H9 (cell line): ENCODE measurements around the gene FLNC. TPM values are rescaled to one million over a fixed set of nuclear protein-coding genes. Genes with fewer than 3 reads are reported as not detected.

Experiments
- DNase-seq: peaks from one replicate; pipeline ENCODE4 v3.0.0-alpha.2; 2017
- H2AFZ ChIP-seq: one replicate; pipeline ENCODE4 v1.6.1; 2013; ENCODE audit warnings: mild to moderate bottlenecking, low read length, control low read depth, moderate library complexity
- H2AK5ac ChIP-seq: 2 replicates; pipeline ENCODE4 v1.6.1; 2013; ENCODE audit warnings: low read length, control low read depth, mixed read lengths; ENCODE audit not compliant: insufficient read length
- H2BK120ac ChIP-seq: one replicate; pipeline ENCODE4 v1.6.1; 2013; ENCODE audit warnings: low read depth, mild to moderate bottlenecking, low read length, control low read depth, inconsistent platforms; ENCODE audit not compliant: poor library complexity, severe bottlenecking
- H2BK12ac ChIP-seq: 2 replicates; pipeline ENCODE4 v1.6.1; 2013; ENCODE audit warnings: low read length, control low read depth, mixed read lengths, low read depth; ENCODE audit not compliant: insufficient read length
- H2BK15ac ChIP-seq: 2 replicates; pipeline ENCODE4 v1.6.1; 2013; ENCODE audit warnings: low read depth, low read length, control low read depth
- H2BK20ac ChIP-seq: one replicate; pipeline ENCODE4 v1.6.1; 2013; ENCODE audit warnings: low read depth, mild to moderate bottlenecking, low read length, control low read depth, inconsistent platforms; ENCODE audit not compliant: poor library complexity, severe bottlenecking
- H2BK5ac ChIP-seq: 2 replicates; pipeline ENCODE4 v1.6.1; 2013; ENCODE audit warnings: low read length, control low read depth, mixed read lengths; ENCODE audit not compliant: insufficient read length
- H3K14ac ChIP-seq: 2 replicates; pipeline ENCODE4 v1.6.1; 2013; ENCODE audit warnings: low read length, control low read depth; ENCODE audit not compliant: insufficient read depth
- H3K18ac ChIP-seq: 2 replicates; pipeline ENCODE4 v1.6.1; 2013; ENCODE audit warnings: low read depth, mild to moderate bottlenecking, mixed read lengths, low read length, control low read depth; ENCODE audit not compliant: insufficient read length
- H3K23ac ChIP-seq: 2 replicates; pipeline ENCODE4 v1.6.1; 2013; ENCODE audit warnings: low read length, control low read depth, mixed read lengths, low read depth; ENCODE audit not compliant: insufficient read length
- H3K23me2 ChIP-seq: 2 replicates; pipeline ENCODE4 v1.6.1; 2013; ENCODE audit warnings: low read depth, mild to moderate bottlenecking, mixed read lengths, low read length, control low read depth; ENCODE audit not compliant: insufficient read length, poor library complexity, severe bottlenecking
- H3K27ac ChIP-seq: 2 replicates; pipeline ENCODE4 v1.5.1; 2013; ENCODE audit warnings: low read length, control low read depth, mixed read lengths, low read depth; ENCODE audit not compliant: insufficient read length
- H3K27me3 ChIP-seq: 2 replicates; pipeline ENCODE4 v1.6.1; 2013; ENCODE audit warnings: low read length, control low read depth, inconsistent platforms; ENCODE audit not compliant: insufficient read depth
- H3K4ac ChIP-seq: 2 replicates; pipeline ENCODE4 v1.6.1; 2013; ENCODE audit warnings: low read depth, mild to moderate bottlenecking, control low read depth, inconsistent platforms, low read length, moderate library complexity
- H3K4me1 ChIP-seq: 2 replicates; pipeline ENCODE4 v1.6.1; 2013; ENCODE audit warnings: low read length, control low read depth, inconsistent platforms; ENCODE audit not compliant: insufficient read depth
- H3K4me2 ChIP-seq: 2 replicates; pipeline ENCODE4 v1.6.1; 2013; ENCODE audit warnings: low read length, control low read depth, mixed read lengths; ENCODE audit not compliant: insufficient read length, insufficient read depth
- H3K56ac ChIP-seq: 2 replicates; pipeline ENCODE4 v1.6.1; 2013; ENCODE audit warnings: low read depth, mild to moderate bottlenecking, mixed read lengths, low read length, control low read depth; ENCODE audit not compliant: insufficient read length
- H3K79me1 ChIP-seq: 2 replicates; pipeline ENCODE4 v1.6.1; 2013; ENCODE audit warnings: low read depth, mild to moderate bottlenecking, moderate library complexity, low read length, control low read depth, inconsistent platforms; ENCODE audit not compliant: insufficient read depth, poor library complexity, severe bottlenecking
- H3K79me2 ChIP-seq: 2 replicates; pipeline ENCODE4 v1.6.1; 2013; ENCODE audit warnings: low read length, control low read depth, inconsistent platforms; ENCODE audit not compliant: insufficient read depth
- H3K9ac ChIP-seq: 2 replicates; pipeline ENCODE4 v1.6.1; 2013; ENCODE audit warnings: low read length, control low read depth, mixed read lengths; ENCODE audit not compliant: insufficient read length; ENCODE audit errors: extremely low read depth
- H3K9me3 ChIP-seq: one replicate; pipeline ENCODE4 v1.6.1; 2013; ENCODE audit warnings: low read depth, low read length, inconsistent platforms; ENCODE audit not compliant: control insufficient read depth
- H3T11ph ChIP-seq: one replicate; pipeline ENCODE4 v1.6.1; 2013; ENCODE audit warnings: mild to moderate bottlenecking, low read length, control low read depth, inconsistent platforms
- H4K20me1 ChIP-seq: one replicate; pipeline ENCODE4 v1.6.1; 2013; ENCODE audit not compliant: control insufficient read depth, insufficient read length, insufficient read depth
- H4K5ac ChIP-seq: 2 replicates; pipeline ENCODE4 v1.6.1; 2013; ENCODE audit warnings: low read depth, mild to moderate bottlenecking, mixed read lengths, low read length, control low read depth; ENCODE audit not compliant: insufficient read length
- H4K8ac ChIP-seq: replicated peaks from 2 replicates; pipeline ENCODE4 v1.6.1; 2013; ENCODE audit warnings: low read length, control low read depth, mixed read lengths, low read depth; ENCODE audit not compliant: insufficient read length
- H4K91ac ChIP-seq: 2 replicates; pipeline ENCODE4 v1.6.1; 2013; ENCODE audit warnings: low read depth, mild to moderate bottlenecking, moderate library complexity, mixed read lengths, low read length, control low read depth; ENCODE audit not compliant: insufficient read length
- H3K27ac Mint-ChIP-seq, 3 experiments: 2 replicates in 2 of 3; 3 replicates in 1 of 3; pipeline ENCODE4 v1.8.0; 2020 to 2021; ENCODE audit warnings: mixed read lengths in 3 of 3, mild to moderate bottlenecking in 1 of 3, moderate library complexity in 1 of 3
- H3K27me3 Mint-ChIP-seq: 2 replicates; pipeline ENCODE4 v1.8.0; 2021; ENCODE audit warnings: low read depth, mild to moderate bottlenecking, moderate library complexity, mixed read lengths
- H3K36me3 Mint-ChIP-seq, 3 experiments: 2 replicates in 2 of 3; 3 replicates in 1 of 3; pipeline ENCODE4 v1.8.0; 2020 to 2021; ENCODE audit warnings: low read depth in 3 of 3, mixed read lengths in 3 of 3; ENCODE audit not compliant: insufficient read depth in 1 of 3
- H3K4me1 Mint-ChIP-seq, 2 experiments: 2 replicates each; pipeline ENCODE4 v1.8.0; 2020; ENCODE audit warnings: mixed read lengths in 2 of 2
- H3K4me3 Mint-ChIP-seq, 2 experiments: 2 replicates in 1 of 2; 3 replicates in 1 of 2; pipeline ENCODE4 v1.8.0; 2020 to 2021; ENCODE audit warnings: mild to moderate bottlenecking in 2 of 2, mixed read lengths in 2 of 2, moderate library complexity in 1 of 2
- H3K9me3 Mint-ChIP-seq, 2 experiments: 2 replicates in 1 of 2; 3 replicates in 1 of 2; pipeline ENCODE4 v1.8.0; 2020; ENCODE audit warnings: mild to moderate bottlenecking in 2 of 2, mixed read lengths in 2 of 2, moderate library complexity in 1 of 2
- WGBS: extraction: QIAGEN DNeasy Blood & Tissue Kit; methylation state at CpG from one replicate; pipeline ENCODE4 v1.1.7; 2013; ENCODE audit warnings: missing lambda C conversion rate, low lambda C conversion rate, mixed read lengths; ENCODE audit not compliant: insufficient read length; ENCODE audit errors: extremely low coverage; 5-methylcytosine and 5-hydroxymethylcytosine counted together
- total RNA-seq: library from RNA; stranded (reverse); gene quantifications from 2 replicates; pipeline ENCODE4 v1.2.1, GENCODE V29; 2021
- TF ChIP-seq, protein P1 (sequence below): fragments of 200-600 bp; sonication (generic); conservative IDR thresholded peaks from 3 replicates; pipeline ENCODE4 v1.8.0; 2021; ENCODE audit warnings: antibody characterized with exemption, mild to moderate bottlenecking

The FLNC gene
- total RNA-seq, 1 experiment from 2014 or later: 12.2 TPM

DNA sequence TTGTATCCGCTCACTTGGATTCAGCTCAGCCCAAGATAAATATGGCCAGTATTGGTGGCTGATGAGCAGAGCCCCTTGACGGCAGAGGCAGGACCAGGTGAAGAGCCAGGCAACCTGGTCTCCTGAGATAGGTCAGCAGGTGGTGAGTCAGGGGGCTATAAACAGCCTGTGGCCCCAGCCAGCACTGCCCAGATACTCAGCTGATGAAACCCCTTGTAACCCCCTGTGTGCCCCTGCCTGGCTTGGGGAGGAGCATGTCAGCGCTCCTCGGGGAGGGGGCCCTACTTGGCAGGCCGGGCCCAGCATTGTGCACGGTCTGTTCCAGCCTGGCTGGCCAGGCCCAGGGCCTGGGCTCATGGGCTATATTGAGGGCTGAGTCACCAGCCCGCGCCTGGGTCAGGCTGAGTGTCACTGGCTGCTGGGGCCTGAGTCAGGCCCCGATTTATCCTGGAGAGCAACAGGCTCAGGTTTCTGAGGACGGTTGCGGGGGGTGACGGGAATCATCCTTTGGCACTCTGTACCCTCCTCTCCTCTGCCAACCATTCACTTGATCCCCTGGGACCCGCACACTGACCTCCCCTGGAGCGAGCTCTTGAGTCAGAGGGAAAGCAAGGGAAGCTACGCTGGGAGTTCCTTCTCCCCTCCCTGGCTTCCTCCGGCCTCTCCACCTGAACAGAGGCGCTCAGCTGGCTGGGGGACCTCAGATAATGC, 2.8 kb upstream of the FLNC start:
- no peaks in the 10 kb centered on the region for H3K79me2 ChIP-seq
- Mint-ChIP-seq H3K4me1 (peaks cover 24 to 37% of the 10 kb centered on the region in 2 experiments), H3K4me3 (no peak overlapping the region; a peak in 1 of 5 replicates), H3K27ac (0 out of 7 replicates have a peak overlapping the region, but pooled peaks of 1 of the 3 experiments have one; percentile 44), H3K27me3 (peaks cover 45% of the 10 kb centered on the region), H3K36me3 (no peaks in the 10 kb centered on the region), H3K9me3 (no peaks in the 10 kb centered on the region)
- H3K27ac ChIP-seq: no peak overlapping the region
- no peak overlapping the region for H3K4ac ChIP-seq
- no peak overlapping the region for H3K9ac ChIP-seq
- peaks cover 17% of the 10 kb centered on the region for H3K23me2 ChIP-seq
- H2AK5ac ChIP-seq: no peak overlapping the region
- H2BK20ac ChIP-seq: no peak overlapping the region
- H2BK15ac ChIP-seq: no peak overlapping the region
- H2AFZ ChIP-seq: no peak overlapping the region
- H4K20me1 ChIP-seq: no peaks in the 10 kb centered on the region
- TF ChIP-seq, protein P1, sequence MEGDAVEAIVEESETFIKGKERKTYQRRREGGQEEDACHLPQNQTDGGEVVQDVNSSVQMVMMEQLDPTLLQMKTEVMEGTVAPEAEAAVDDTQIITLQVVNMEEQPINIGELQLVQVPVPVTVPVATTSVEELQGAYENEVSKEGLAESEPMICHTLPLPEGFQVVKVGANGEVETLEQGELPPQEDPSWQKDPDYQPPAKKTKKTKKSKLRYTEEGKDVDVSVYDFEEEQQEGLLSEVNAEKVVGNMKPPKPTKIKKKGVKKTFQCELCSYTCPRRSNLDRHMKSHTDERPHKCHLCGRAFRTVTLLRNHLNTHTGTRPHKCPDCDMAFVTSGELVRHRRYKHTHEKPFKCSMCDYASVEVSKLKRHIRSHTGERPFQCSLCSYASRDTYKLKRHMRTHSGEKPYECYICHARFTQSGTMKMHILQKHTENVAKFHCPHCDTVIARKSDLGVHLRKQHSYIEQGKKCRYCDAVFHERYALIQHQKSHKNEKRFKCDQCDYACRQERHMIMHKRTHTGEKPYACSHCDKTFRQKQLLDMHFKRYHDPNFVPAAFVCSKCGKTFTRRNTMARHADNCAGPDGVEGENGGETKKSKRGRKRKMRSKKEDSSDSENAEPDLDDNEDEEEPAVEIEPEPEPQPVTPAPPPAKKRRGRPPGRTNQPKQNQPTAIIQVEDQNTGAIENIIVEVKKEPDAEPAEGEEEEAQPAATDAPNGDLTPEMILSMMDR: no peak
- H2BK12ac ChIP-seq: no peak overlapping the region
- no peak overlapping the region for H2BK120ac ChIP-seq
- H3K27me3 ChIP-seq: peaks cover 11% of the 10 kb centered on the region; the same call in 1 of the 2 replicates
- H4K91ac ChIP-seq: no peak overlapping the region
- H4K8ac ChIP-seq: no peak overlapping the region
- no CpG with 5 or more reads among the region's 17 CpGs for WGBS
- H3K56ac ChIP-seq: no peak overlapping the region
- peak; percentile 59 for DNase-seq
- H3K79me1 ChIP-seq: no peaks in the 10 kb centered on the region
- H3K4me2 ChIP-seq: no peak overlapping the region
- no peak overlapping the region for H3K23ac ChIP-seq
- H3K18ac ChIP-seq: no peak overlapping the region
- H3K14ac ChIP-seq: no peak overlapping the region
- H2BK5ac ChIP-seq: no peak overlapping the region
- no peaks in the 10 kb centered on the region for H3K4me1 ChIP-seq
- H4K5ac ChIP-seq: no peak overlapping the region
- H3T11ph ChIP-seq: no peak overlapping the region
- H3K9me3 ChIP-seq: no peaks in the 10 kb centered on the region
